Gastroesophageal sphincter (tissue), 4 donors: Measurements from ENCODE around the gene DIMT1. TPM values are rescaled to one million over a fixed set of nuclear protein-coding genes. Genes with fewer than 3 reads are reported as not detected.

ENCODE experiments used
- ATAC-seq: fragments of 150-250 bp; one replicate; pipeline ENCODE4 v1.9.1; 2016; ENCODE audit warnings: mild to moderate bottlenecking, moderate library complexity
- H3K27ac ChIP-seq, 4 donors: fragments of 200-600 bp; sonication (generic) in 3 of 4; 1 replicate in 3 of 4; 2 replicates in 1 of 4; pipeline ENCODE4 v1.5.1; 2016 to 2019
- H3K27me3 ChIP-seq: fragments of 200-600 bp; sonication (generic); one replicate; pipeline ENCODE4 v1.5.1; 2019
- H3K36me3 ChIP-seq, 2 donors: fragments of 200-600 bp; sonication (generic); one replicate each; pipeline ENCODE4 v1.5.1; 2019; ENCODE audit warnings: control low read depth in 1 of 2
- H3K4me1 ChIP-seq, 3 donors: fragments of 200-600 bp; sonication (generic); 1 replicate in 2 of 3; 2 replicates in 1 of 3; pipeline ENCODE4 v1.5.1; 2016 to 2019; ENCODE audit warnings: control low read depth in 2 of 3
- H3K4me3 ChIP-seq, 2 donors: fragments of 200-600 bp; sonication (generic); one replicate each; pipeline ENCODE4 v1.5.1; 2019; ENCODE audit warnings: mild to moderate bottlenecking in 1 of 2, moderate library complexity in 1 of 2
- H3K9me3 ChIP-seq, 3 donors: fragments of 200-600 bp; sonication (generic); one replicate each; pipeline ENCODE4 v1.5.1; 2017 to 2019; ENCODE audit warnings: control low read depth in 2 of 3
- EP300 ChIP-seq: sonication (generic); formaldehyde crosslinking; IDR thresholded peaks from one replicate; pipeline ENCODE4 v1.6.1; 2017; ENCODE audit warnings: antibody characterized with exemption, mild to moderate bottlenecking
- POLR2A ChIP-seq, 2 donors: fragments of 450-650 bp; IDR thresholded peaks; one replicate each; pipeline ENCODE4 v1.6.1; 2017; ENCODE audit warnings: antibody characterized with exemption in 2 of 2, mild to moderate bottlenecking in 2 of 2, moderate library complexity in 1 of 2
- POLR2AphosphoS5 ChIP-seq: sonication (generic); formaldehyde crosslinking; IDR thresholded peaks from one replicate; pipeline ENCODE4 v1.6.1; 2017; ENCODE audit warnings: antibody characterized with exemption
- WGBS, 2 donors: methylation state at CpG; one replicate each; pipeline ENCODE4 v1.1.5; 2018; ENCODE audit warnings: low coverage in 1 of 2; 5-methylcytosine and 5-hydroxymethylcytosine counted together
- total RNA-seq, 4 donors: library from RNA; depleted of rRNA; stranded (reverse); fragments of >200 nt; gene quantifications; one replicate each; pipeline ENCODE4 v1.1.0, GENCODE V29; 2016
- TF ChIP-seq, protein P1 (sequence below), 4 experiments: fragments of 200-600 bp in 2 of 4; fragments of 450-650 bp in 2 of 4; sonication (generic) in 1 of 4; IDR thresholded peaks; one replicate each; pipeline ENCODE4 v1.5.1; 2017 to 2019; ENCODE audit warnings: antibody characterized with exemption in 4 of 4, mild to moderate bottlenecking in 2 of 4, moderate library complexity in 2 of 4

DIMT1 gene
- total RNA-seq, 4 donors from 2014 or later = 21.9 to 39.6 (median 27.5) TPM

DNA sequence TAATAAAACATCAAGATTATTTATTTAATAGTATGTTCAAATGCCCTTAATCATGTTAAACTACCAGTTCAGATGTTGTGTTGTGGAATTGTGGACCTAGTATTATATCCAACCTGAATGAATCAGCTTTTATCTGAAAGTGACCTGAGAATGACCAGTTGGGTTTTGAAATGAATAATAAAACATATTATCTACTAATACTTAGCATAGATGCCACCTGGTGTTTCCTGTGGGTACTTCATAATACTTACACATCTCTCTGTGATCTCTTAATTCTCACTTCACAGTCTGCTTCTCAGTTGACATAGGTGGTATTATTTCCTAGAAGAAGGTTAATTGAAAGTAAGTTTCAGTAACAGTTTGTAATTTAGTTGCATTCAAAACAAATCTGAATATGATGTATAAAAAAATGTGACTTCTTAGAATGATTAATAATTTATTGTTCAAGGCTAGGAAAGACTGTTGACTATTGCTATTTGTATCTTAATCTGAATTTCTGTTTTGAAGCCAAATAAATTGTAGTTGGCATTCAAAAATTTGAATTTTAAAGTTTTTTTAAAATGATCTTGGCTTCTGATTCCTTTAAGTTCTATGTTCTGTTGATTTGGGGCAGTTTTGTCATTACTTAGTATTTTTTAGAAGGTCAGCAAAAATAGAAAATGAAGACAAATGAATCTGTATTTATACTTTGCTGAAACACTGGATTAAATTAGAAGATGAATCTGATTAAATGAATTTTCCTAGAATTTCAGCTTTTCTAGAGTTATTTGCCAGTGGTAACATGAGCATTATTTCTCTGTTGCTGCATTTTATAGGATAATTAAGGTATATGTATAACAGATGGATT lies 49.5 kb downstream of the DIMT1 start:
- ATAC-seq = no peak
- no peak overlapping the region for H3K27ac ChIP-seq
- H3K9me3 ChIP-seq = no peaks in the 10 kb centered on the region
- no peaks in the 10 kb centered on the region for H3K27me3 ChIP-seq
- peaks cover 0 to 72% of the 10 kb centered on the region in 2 donors for H3K36me3 ChIP-seq
- H3K4me1 ChIP-seq = no peaks in the 10 kb centered on the region
- H3K4me3 ChIP-seq = no peak overlapping the region
- TF ChIP-seq POLR2A (IDR thresholded peaks at IDR 0.05) (no peak), EP300 (no peak), POLR2AphosphoS5 (no peak)
- TF ChIP-seq, protein P1, sequence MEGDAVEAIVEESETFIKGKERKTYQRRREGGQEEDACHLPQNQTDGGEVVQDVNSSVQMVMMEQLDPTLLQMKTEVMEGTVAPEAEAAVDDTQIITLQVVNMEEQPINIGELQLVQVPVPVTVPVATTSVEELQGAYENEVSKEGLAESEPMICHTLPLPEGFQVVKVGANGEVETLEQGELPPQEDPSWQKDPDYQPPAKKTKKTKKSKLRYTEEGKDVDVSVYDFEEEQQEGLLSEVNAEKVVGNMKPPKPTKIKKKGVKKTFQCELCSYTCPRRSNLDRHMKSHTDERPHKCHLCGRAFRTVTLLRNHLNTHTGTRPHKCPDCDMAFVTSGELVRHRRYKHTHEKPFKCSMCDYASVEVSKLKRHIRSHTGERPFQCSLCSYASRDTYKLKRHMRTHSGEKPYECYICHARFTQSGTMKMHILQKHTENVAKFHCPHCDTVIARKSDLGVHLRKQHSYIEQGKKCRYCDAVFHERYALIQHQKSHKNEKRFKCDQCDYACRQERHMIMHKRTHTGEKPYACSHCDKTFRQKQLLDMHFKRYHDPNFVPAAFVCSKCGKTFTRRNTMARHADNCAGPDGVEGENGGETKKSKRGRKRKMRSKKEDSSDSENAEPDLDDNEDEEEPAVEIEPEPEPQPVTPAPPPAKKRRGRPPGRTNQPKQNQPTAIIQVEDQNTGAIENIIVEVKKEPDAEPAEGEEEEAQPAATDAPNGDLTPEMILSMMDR (IDR thresholded peaks at IDR 0.05) = peak; percentile 45 to 68 (median 64)

DNA sequence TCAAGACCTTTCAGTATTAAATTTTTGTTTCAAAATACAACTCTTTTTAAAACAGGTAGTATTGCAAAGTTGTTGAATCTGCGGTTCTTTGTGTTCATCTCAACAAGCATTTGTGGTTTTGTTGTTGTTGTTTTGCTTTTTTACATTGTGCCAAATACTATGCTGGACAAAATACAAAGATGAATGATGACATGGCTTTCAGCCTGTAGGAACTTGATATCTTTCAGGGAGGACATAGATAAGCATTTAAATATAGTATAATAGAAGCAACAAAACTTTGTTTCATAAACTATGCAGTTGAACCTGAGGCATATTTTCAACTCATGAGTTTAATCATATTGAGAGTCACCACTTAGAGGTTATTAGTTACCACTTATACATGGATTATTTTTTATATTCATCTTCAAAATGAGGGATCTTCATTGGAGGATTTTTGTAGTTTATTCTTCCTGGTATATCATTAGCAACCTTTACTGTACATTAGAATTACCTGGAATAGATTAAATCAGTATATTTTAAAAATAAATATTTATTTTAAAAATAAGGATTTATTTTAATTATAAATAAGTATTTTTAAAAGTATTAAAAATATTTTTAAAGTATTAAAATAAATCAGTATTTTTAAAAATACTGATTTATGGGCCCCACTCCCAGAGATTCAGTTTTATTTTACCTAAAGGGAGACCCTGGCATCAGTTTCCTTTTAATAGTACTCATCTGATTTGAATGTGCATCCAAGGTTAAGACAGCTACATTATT lies 54.8 kb downstream of the DIMT1 start:
- 94 to 100% methylated on average over 1 of the region's 1 CpG for whole genome bisulfite sequencing, 2 donors
- Histone ChIP-seq H3K36me3 (peaks cover 0 to 47% of the 10 kb centered on the region in 2 donors), H3K4me1 (peaks cover 0 to 7% (median 0%) of the 10 kb centered on the region in 3 donors), H3K9me3 (no peaks in the 10 kb centered on the region), H3K27ac (no peak overlapping the region), H3K4me3 (no peak overlapping the region), H3K27me3 (no peaks in the 10 kb centered on the region)
- no peak for ATAC-seq
- no peak for TF ChIP-seq POLR2A (IDR thresholded peaks at IDR 0.05)

DNA sequence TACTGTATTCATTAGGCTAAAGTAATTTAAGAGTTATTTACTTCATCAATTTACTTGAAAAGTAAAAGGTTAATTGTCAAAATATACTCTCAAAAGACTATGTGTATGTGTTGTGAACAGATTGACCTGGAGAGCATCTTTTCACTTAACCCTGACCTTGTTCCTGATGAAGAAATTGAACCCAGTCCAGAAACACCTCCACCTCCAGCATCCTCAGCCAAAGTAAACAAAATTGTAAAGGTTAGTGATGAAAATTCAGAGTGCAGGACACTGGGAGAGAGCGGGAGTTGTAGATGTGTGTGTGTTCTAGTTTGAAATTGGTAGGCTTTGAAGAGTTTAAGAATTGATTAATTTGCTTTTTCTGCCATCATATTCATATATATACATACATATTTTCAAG lies 55.8 kb downstream of the DIMT1 start:
- peaks cover 0 to 7% (median 0%) of the 10 kb centered on the region in 3 donors for H3K4me1 ChIP-seq
- WGBS, 2 donors = 100% methylated on average over 1 of the region's 1 CpG
- peaks cover 0 to 42% of the 10 kb centered on the region in 2 donors for H3K36me3 ChIP-seq
- no peak for ATAC-seq
- no peak overlapping the region for H3K4me3 ChIP-seq
- H3K27me3 ChIP-seq = no peaks in the 10 kb centered on the region
- H3K27ac ChIP-seq = no peak overlapping the region
- TF ChIP-seq EP300 (no peak), POLR2AphosphoS5 (no peak), POLR2A (IDR thresholded peaks at IDR 0.05) (no peak)
- TF ChIP-seq, protein P1 (IDR thresholded peaks at IDR 0.05) = no peak
- no peaks in the 10 kb centered on the region for H3K9me3 ChIP-seq

DNA sequence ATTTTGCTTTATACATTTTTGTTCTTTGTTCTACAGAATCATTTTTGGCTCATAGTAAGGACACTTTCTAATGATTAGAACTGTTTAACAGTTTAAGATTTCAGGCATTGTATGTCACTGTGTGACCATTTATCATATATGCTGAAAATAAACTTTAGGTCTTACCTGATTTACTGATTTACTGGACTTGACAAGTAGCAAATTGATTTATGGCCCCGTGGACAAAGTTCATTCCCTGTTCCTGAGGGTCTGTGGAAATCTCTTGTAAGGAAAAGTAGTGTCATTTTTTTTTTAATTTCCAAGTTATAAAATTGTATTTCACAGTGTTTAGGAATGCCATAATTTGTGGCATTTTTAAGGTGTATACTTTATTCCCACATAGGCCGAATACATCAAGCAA lies 57.0 kb downstream of the DIMT1 start:
- no peak overlapping the region for H3K27ac ChIP-seq
- no peaks in the 10 kb centered on the region for H3K27me3 ChIP-seq
- 76 to 91% methylated on average over 2 of the region's 2 CpGs for WGBS, 2 donors
- TF ChIP-seq POLR2A (IDR thresholded peaks at IDR 0.05) (no peak), POLR2AphosphoS5 (no peak), EP300 (no peak)
- TF ChIP-seq, protein P1 (IDR thresholded peaks at IDR 0.05) = no peak
- peaks cover 0 to 30% of the 10 kb centered on the region in 2 donors for H3K36me3 ChIP-seq
- ATAC-seq = no peak
- H3K4me1 ChIP-seq = peaks cover 0 to 7% (median 0%) of the 10 kb centered on the region in 3 donors
- no peaks in the 10 kb centered on the region for H3K9me3 ChIP-seq
- H3K4me3 ChIP-seq = no peak overlapping the region

DNA sequence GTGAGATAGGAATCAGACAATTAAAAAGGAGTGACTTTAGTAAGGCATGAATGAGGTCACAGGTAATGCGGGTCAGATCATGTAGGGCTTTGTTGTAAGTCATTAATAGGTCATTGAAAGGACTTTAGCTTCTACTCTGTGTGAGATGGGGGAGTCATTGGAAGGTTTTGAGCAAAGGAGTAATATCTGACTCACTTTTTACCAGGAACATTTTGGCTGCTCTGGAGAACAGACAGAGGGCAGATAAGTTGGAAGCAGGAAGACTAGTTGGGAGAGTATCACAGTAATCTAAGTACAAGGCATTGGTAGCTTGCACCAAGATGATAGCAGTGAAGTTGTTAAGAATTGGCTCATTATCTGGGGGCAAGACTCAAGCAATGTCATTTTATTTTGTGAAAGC lies 60.3 kb downstream of the DIMT1 start:
- no peaks in the 10 kb centered on the region for H3K9me3 ChIP-seq
- TF ChIP-seq POLR2A (IDR thresholded peaks at IDR 0.05) (no peak), POLR2AphosphoS5 (no peak), EP300 (no peak)
- TF ChIP-seq, protein P1 (IDR thresholded peaks at IDR 0.05) = no peak
- no peak overlapping the region for H3K27ac ChIP-seq
- no peaks in the 10 kb centered on the region for H3K27me3 ChIP-seq
- H3K4me1 ChIP-seq = peaks cover 0 to 7% (median 0%) of the 10 kb centered on the region in 3 donors
- ATAC-seq = no peak
- WGBS, 2 donors = 100% methylated on average over 1 of the region's 1 CpG
- no peak overlapping the region for H3K4me3 ChIP-seq
- peaks cover 0 to 10% of the 10 kb centered on the region in 2 donors for H3K36me3 ChIP-seq
